Measurements from ENCODE around the gene COPB1.

The COPB1 gene

DNA sequence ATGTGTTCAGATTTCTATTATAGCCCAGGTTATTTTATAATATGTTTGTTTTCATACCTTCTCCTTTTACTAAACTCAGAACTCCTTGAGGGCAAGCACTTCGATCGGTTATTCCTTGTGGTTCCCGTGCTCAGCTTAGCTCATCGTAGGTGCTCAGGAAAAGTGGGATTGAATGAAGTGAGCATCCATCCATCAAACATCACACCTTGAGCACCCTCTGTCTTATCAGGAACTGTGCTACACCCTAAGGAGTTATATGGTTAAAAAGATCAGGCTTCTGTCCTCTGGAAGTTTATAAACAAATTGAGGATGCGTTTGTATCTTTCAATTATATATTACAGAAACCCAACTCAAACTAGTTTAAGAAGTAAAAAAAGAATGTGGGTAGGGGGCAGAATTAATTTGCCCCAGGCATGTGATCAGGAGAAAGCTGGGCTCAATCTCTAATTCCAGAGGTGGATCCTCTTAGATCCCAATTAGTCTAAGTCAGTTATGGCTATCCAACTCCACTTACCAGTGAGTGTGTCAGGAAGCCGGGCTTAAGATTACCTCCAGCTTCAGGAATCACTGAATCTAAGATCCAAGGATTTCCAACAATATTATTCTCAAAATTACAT lies 80.7 kb downstream of the COPB1 start:
- no peaks in the 10 kb centered on the region for H3F3A ChIP-seq (ENCODE audit: insufficient read depth)
- TF ChIP-seq EZH2phosphoT487 (conservative IDR thresholded peaks at IDR 0.05; ENCODE audit: low read length): no peak
- TF ChIP-seq, protein P1, sequence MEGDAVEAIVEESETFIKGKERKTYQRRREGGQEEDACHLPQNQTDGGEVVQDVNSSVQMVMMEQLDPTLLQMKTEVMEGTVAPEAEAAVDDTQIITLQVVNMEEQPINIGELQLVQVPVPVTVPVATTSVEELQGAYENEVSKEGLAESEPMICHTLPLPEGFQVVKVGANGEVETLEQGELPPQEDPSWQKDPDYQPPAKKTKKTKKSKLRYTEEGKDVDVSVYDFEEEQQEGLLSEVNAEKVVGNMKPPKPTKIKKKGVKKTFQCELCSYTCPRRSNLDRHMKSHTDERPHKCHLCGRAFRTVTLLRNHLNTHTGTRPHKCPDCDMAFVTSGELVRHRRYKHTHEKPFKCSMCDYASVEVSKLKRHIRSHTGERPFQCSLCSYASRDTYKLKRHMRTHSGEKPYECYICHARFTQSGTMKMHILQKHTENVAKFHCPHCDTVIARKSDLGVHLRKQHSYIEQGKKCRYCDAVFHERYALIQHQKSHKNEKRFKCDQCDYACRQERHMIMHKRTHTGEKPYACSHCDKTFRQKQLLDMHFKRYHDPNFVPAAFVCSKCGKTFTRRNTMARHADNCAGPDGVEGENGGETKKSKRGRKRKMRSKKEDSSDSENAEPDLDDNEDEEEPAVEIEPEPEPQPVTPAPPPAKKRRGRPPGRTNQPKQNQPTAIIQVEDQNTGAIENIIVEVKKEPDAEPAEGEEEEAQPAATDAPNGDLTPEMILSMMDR (IDR thresholded peaks at IDR 0.05; ENCODE audit: insufficient read depth, low read length, poor library complexity, severe bottlenecking): peak; percentile 72
- no peak overlapping the region for H3K4me3 ChIP-seq (ENCODE audit: insufficient read depth, low read length, poor library complexity, severe bottlenecking)
- H3K27me3 ChIP-seq (ENCODE audit: low read length): no peaks in the 10 kb centered on the region
- no peaks in the 10 kb centered on the region for H3K36me3 ChIP-seq (ENCODE audit: low read length)
- no peak overlapping the region for H2AFZ ChIP-seq (ENCODE audit: low read depth, low read length, severe bottlenecking)
- H3K4me2 ChIP-seq (ENCODE audit: low read depth, low read length, poor library complexity, severe bottlenecking): no peak overlapping the region
- no peak overlapping the region for H3K27ac ChIP-seq (ENCODE audit: low read depth, low read length)
- H3K9me3 ChIP-seq (ENCODE audit: insufficient read depth, low read length): no peaks in the 10 kb centered on the region
- H3K9ac ChIP-seq (ENCODE audit: low read length): no peak overlapping the region
- H3K79me2 ChIP-seq (ENCODE audit: insufficient read depth, low read length): no peaks in the 10 kb centered on the region
- no peaks in the 10 kb centered on the region for H3K9me2 ChIP-seq (replicated peaks; ENCODE audit: insufficient read depth, low read length)
- H4K20me1 ChIP-seq (ENCODE audit: low read depth, low read length): no peaks in the 10 kb centered on the region

DNA sequence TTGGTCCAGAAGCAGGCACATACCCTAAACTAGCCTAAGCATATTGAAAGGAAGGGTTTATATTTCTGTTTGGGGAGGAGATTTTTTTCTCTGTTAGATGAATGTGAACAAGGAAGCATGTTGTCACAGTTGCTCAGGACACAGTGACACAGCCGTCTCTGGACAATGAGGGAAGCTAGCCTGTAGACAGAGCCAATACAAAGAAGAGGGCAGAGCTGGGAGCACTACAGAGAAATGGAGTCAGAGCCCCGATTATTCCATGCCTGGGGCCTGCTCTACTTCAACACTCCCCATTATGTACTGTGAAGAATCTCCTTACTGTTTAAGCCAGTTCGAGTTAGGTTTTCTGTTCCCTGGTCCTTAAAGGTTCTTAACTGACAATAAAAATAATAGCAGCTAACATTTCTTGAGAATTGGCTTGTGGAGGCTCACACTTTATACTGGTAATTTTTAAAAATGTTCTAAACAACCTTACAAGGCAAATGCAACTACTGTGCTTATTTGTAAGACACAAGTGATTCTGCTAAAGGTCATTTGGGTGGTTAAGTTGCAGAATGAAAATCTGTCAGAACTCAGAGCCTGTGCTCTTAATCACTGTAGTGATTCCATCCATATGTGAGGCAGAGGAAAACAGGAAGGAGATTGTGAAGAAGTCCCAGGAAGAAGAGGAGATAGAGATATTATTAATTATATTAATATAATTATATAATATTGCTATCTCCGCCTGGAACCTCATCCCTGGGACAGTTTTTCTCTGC lies 81.8 kb downstream of the COPB1 start:
- no peaks in the 10 kb centered on the region for H4K20me1 ChIP-seq (ENCODE audit: low read depth, low read length)
- no peak overlapping the region for H2AFZ ChIP-seq (ENCODE audit: low read depth, low read length, severe bottlenecking)
- H3K9me2 ChIP-seq (replicated peaks; ENCODE audit: insufficient read depth, low read length): no peaks in the 10 kb centered on the region
- H3F3A ChIP-seq (ENCODE audit: insufficient read depth): no peaks in the 10 kb centered on the region
- no peaks in the 10 kb centered on the region for H3K27me3 ChIP-seq (ENCODE audit: low read length)
- no peak overlapping the region for H3K27ac ChIP-seq (ENCODE audit: low read depth, low read length)
- no peaks in the 10 kb centered on the region for H3K36me3 ChIP-seq (ENCODE audit: low read length)
- no peaks in the 10 kb centered on the region for H3K79me2 ChIP-seq (ENCODE audit: insufficient read depth, low read length)
- no peak overlapping the region for H3K9ac ChIP-seq (ENCODE audit: low read length)
- H3K9me3 ChIP-seq (ENCODE audit: insufficient read depth, low read length): no peaks in the 10 kb centered on the region
- H3K4me3 ChIP-seq (ENCODE audit: insufficient read depth, low read length, poor library complexity, severe bottlenecking): no peak overlapping the region
- no peak overlapping the region for H3K4me2 ChIP-seq (ENCODE audit: low read depth, low read length, poor library complexity, severe bottlenecking)
- TF ChIP-seq, protein P1 (IDR thresholded peaks at IDR 0.05; ENCODE audit: insufficient read depth, low read length, poor library complexity, severe bottlenecking): no peak
- no peak for TF ChIP-seq EZH2phosphoT487 (conservative IDR thresholded peaks at IDR 0.05; ENCODE audit: low read length)

DNA sequence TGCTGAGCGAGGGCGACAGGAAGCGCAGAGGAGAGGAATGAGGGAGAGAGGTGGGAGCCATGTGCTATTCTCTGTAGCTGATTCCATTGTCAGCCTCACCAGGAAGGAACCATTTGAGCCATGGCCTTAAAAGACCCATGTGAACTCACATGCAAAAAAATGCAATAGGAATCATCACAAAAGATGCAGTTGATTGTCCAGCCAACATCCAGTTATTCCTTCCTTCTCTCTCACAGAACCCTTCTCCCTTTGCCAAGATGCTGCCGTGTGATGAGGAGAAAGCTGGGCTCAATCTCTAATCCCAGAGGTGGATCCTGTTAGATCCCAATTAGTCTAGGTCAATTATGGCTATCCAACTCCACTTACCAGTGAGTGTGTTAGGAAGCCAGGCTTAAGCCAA lies 82.4 kb downstream of the COPB1 start:
- Histone ChIP-seq H3K9me2 (replicated peaks; ENCODE audit: insufficient read depth, low read length) (no peaks in the 10 kb centered on the region), H4K20me1 (ENCODE audit: low read depth, low read length) (no peaks in the 10 kb centered on the region), H3F3A (ENCODE audit: insufficient read depth) (no peaks in the 10 kb centered on the region), H3K9ac (ENCODE audit: low read length) (no peak overlapping the region), H3K9me3 (ENCODE audit: insufficient read depth, low read length) (no peaks in the 10 kb centered on the region), H3K27ac (ENCODE audit: low read depth, low read length) (no peak overlapping the region), H3K36me3 (ENCODE audit: low read length) (no peaks in the 10 kb centered on the region), H3K4me2 (ENCODE audit: low read depth, low read length, poor library complexity, severe bottlenecking) (no peak overlapping the region), H3K4me3 (ENCODE audit: insufficient read depth, low read length, poor library complexity, severe bottlenecking) (no peak overlapping the region), H3K27me3 (ENCODE audit: low read length) (no peaks in the 10 kb centered on the region), H3K79me2 (ENCODE audit: insufficient read depth, low read length) (no peaks in the 10 kb centered on the region), H2AFZ (ENCODE audit: low read depth, low read length, severe bottlenecking) (no peak overlapping the region)
- TF ChIP-seq, protein P1 (IDR thresholded peaks at IDR 0.05; ENCODE audit: insufficient read depth, low read length, poor library complexity, severe bottlenecking): no peak
- no peak for TF ChIP-seq EZH2phosphoT487 (conservative IDR thresholded peaks at IDR 0.05; ENCODE audit: low read length)
